Dermis blood vessel endothelial cell (primary cell): ENCODE results near the gene PRKD3. TPM values are rescaled to one million over a fixed set of nuclear protein-coding genes. Genes with fewer than 3 reads are reported as not detected.
"Not testable (repeated sequence)": the region's sequence is repeated elsewhere in the genome, so short reads cannot be mapped to it uniquely, and the experiment has no call there.

Experiments
- DNase-seq: peaks from one replicate; pipeline ENCODE4 v3.0.0; 2010
- total RNA-seq: library from RNA; depleted of rRNA; stranded (reverse); fragments of >200 nt; gene quantifications from 2 replicates; pipeline ENCODE4 v1.2.3, GENCODE V29; 2014

The PRKD3 gene
- total RNA-seq, 1 donor from 2014 or later, result 77.1 TPM

- peak; percentile 58 for DNase-seq
Observed at GRCh38 chr2:37306024-37306423, 18.6 kb downstream of the PRKD3 start.

DNA sequence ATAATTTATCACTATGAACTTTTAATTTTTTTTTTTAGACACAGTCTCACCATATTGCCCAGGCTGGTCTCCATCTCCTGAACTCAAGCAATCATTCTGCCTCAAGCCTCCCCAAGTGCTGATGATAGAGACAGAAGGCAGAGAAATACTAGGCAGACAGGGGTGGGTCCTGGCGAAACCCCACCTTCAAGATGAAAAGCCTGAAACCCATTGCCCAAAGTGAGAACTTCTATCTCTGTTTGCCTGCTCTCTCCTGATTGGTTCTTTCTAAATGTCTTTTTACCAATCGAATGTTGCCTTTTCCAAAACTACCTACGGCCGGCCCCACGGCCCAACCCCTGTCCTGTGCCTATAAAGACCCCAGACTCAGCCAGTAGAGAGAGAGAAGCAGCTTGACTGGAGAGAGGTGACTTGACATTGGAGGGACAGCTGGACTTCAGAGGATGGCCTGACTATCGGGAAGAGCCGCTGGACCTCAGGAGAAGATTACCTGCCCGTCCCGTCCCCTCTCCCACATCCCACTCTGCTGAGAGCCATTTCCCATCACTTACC is 21.9 kb downstream of the PRKD3 start:
- no peak for DNase-seq

DNA sequence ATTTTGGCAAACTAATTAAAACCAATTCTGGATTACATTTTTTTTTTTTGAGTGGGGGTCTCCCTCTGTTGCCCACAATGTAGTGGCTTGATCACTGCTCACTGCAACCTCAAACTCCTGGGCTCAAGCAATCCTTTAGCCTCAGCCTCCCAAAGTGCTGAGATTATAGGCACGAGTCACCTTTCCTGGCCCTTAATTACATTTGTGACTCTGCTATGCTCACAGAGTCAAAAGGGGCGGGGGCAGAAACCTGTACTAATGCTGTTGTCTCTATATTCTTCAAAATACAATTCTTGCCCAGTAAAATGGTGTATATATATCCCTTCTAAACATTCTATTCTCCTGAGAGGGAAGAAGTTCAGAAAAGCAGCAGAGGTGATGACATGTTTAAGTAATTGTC is 23.2 kb downstream of the PRKD3 start:
- DNase-seq, result peak; percentile 7

- DNase-seq, result no peak
Observed at GRCh38 chr2:37300578-37300977, 24.1 kb downstream of the PRKD3 start.

DNA sequence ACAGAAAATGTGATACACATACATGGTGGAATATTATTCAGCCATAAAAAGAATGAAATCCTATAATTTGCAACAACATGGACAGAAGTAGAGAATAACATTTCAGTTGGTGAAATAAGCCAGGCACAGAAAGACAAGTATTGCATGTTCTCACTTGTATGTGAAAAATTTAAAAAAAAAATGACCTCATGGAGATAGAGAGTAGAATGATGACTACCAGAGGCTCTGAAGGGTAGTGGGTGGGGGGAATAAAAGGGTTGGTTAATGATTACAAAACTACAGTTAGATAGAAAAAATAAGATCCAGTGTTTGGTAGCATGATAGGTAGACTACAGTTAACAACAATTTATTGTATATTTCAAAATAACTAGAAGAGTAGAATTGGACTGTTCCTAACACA is 24.5 kb downstream of the PRKD3 start:
- no peak for DNase-seq

DNA sequence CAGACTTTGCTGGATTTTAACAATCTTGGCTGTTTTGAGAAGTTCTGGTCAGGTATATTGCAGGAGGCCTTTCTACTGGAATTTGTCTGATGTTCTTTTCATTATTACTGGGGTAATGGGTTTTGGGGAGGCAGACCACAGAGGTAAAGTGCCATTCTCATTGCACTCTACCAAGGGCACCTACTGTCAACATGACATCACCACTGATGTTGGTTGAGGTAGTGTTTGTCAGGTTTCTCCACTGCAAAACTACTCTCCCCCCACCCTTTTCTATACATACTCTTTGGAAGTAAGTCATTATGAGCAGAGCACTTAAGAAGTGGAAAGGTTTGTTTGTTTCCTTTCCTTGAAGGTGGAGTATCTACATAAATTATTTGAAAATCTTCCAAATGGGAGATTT is 27.0 kb downstream of the PRKD3 start:
- no peak for DNase-seq

DNA sequence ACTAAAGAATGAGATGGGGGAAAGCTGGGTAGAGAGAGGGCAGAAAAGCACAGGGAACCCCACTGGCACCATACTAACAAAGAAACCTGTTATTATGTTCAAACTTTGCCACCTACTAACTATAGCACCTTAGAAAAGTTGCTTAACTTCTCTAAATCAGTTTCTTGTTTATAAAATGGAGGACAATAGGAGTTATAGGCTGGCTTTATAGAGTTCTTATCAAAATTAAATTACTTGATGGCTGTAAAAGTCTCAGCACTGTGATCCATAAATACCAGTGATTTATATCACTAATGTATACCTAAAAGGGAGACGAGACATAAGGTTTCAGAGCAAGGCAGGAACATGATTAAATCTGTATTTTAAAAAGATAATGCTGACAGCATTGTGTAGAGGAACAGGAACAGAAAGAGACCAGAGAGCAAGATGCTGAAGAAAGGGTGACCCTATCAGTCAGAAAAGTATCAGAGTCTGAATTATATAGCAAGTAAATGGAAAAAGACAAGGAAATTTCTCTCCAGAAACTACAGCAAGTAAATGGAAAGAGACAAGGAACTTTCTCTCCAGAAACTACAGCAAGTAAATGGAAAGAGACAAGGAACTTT is 29.1 kb downstream of the PRKD3 start:
- no peak for DNase-seq

GRCh38 chr2:37294858-37295257 is 29.8 kb downstream of the PRKD3 start:
- DNase-seq, result not testable (repeated sequence)

DNA sequence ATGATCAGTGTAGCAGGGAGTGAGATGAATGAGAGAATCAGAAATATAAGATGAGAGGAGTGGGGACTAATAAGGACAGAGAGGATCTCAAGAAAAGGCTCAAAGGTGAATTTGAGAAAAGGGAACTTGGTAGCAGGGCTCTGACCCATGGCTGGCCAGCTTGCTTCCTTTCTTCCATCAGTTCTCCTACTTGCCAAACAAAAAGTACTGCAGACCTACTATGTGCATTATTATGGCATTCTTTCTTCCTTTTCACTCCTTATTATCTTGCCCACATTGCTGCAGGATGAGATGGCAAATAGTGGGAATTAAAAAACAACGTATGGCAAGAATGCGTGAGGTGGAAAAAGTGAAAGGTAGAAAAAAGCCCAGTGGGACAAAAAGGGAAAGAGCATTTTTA is 33.0 kb downstream of the PRKD3 start:
- no peak for DNase-seq

- DNase-seq, result peak; percentile 24
Observed at GRCh38 chr2:37287966-37288365, 36.7 kb downstream of the PRKD3 start.

GRCh38 chr2:37284381-37284780 is 40.3 kb downstream of the PRKD3 start:
- no peak for DNase-seq

GRCh38 chr2:37283207-37283606 is 41.4 kb downstream of the PRKD3 start:
- peak; percentile 66 for DNase-seq

DNA sequence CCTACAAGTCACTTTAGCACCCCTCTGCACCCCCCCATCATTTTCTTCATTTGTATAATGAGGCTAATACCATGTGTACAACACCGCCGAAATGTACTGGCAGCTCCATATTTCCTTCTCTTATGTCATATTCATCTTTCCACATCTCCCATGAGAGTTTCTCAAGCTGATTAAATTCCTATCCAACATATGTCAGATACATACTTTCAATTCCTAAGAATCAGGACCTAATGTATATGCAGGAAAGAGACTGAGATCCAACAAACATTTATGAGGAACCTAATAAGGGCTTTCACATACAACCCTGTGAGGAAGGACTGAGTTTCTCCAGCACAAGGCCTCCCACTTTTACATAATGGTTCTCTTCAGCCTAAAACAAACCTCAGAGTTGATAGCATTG is 41.9 kb downstream of the PRKD3 start:
- DNase-seq, result no peak

DNA sequence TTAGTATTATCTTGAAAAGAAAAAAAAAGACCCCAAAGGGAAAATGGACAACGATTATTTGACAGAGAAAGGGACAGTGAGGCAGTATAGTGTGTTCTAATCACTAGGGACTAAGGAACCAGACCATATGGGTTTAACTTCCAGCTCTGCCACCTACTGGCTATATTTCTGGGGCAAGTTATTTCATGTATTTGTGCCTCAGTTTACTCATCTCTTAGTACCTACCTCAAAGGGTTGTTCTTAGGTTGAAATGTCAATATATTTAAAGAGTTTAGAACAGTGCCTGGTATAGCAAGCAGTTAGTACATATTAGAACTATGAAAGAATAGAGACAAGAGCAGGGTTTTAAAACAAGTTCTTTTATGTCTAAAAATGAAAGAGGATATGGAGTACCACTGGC is 42.7 kb downstream of the PRKD3 start:
- DNase-seq, result no peak

DNA sequence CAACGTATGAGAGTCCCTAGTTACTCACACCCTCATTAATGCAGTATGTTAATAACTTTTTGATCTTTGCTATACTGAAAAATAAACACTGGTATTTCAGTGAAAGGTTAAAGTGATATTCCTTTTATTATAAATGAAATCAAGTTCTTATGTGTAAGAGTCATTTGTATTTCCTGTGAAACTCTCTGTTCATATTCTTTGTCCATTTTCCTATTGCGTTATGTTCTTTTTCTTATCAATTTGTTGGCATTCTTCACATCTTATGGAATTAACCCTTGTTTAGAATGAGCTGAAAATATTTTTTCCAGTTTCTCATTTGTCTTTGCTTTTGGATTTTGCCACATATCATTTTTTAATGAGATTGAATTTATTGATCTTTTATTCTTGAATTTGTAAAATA is 48.3 kb downstream of the PRKD3 start:
- no peak for DNase-seq

Other genes starting within 250 kb of the PRKD3 start
- gene HEATR5B, start 240.5 kb downstream of the PRKD3 start, total RNA-seq, result 37.6 and 40.3 TPM in 2 replicates
- 6.0 and 9.4 TPM in 2 replicates for gene GPATCH11, start 240.3 kb downstream of the PRKD3 start, total RNA-seq
- 18.9 and 33.2 TPM in 2 replicates for gene EIF2AK2, start 167.9 kb downstream of the PRKD3 start, total RNA-seq
- gene SULT6B1, start 136.2 kb downstream of the PRKD3 start, total RNA-seq, result not detected in 2 replicates
- 10.6 and 13.8 TPM in 2 replicates for gene CEBPZOS, start 128.3 kb downstream of the PRKD3 start, total RNA-seq
- 56.0 and 63.5 TPM in 2 replicates for gene CEBPZ, start 93.2 kb downstream of the PRKD3 start, total RNA-seq
- 11.3 and 15.7 TPM in 2 replicates for gene NDUFAF7, start 93.2 kb downstream of the PRKD3 start, total RNA-seq
- gene QPCT, start 19.8 kb upstream of the PRKD3 start, total RNA-seq, result 4.0 and 7.8 TPM in 2 replicates